Activated CD8-positive, alpha-beta T cell treated with anti-CD3 and anti-CD28 coated beads, Interleukin-2, amount 10 ng/mL, durations not matched to agents 7 days and 5 days (primary cell): ENCODE results near the gene NSUN5. TPM values are rescaled to one million over a fixed set of nuclear protein-coding genes. Genes with fewer than 3 reads are reported as not detected.
A peak's percentile ranks its signal among the peaks of the same experiment; 100 is the strongest.

Source experiments
- ATAC-seq: fragments of 150-1000 bp; cut with Tn5 transposase; one replicate; pipeline ENCODE4 v1.10.0; 2021; ENCODE audit warnings: moderate library complexity
- CTCF ChIA-PET: fragments of 350-600 bp; sonication (Branson Sonifier 250); formaldehyde crosslinking; loops from one replicate; lab custom pipeline; 2021; ENCODE audit warnings: antibody characterized with exemption; lab: Charles Lee
- POLR2A ChIA-PET: fragments of 350-600 bp; sonication (Branson Sonifier 250); formaldehyde crosslinking; loops from one replicate; lab custom pipeline; 2021; ENCODE audit warnings: antibody characterized with exemption; lab: Charles Lee
- DNase-seq: peaks from one replicate; pipeline ENCODE4 v3.0.0-alpha.2; 2020
- H3K27ac Mint-ChIP-seq: one replicate; pipeline ENCODE4 v1.8.0; 2021; ENCODE audit warnings: mild to moderate bottlenecking, mixed read lengths
- H3K27me3 Mint-ChIP-seq: one replicate; pipeline ENCODE4 v1.8.0; 2021; ENCODE audit warnings: low read depth, mixed read lengths
- H3K36me3 Mint-ChIP-seq: one replicate; pipeline ENCODE4 v1.8.0; 2021; ENCODE audit warnings: low read depth, mixed read lengths
- H3K4me1 Mint-ChIP-seq: one replicate; pipeline ENCODE4 v1.8.0; 2021; ENCODE audit warnings: low read depth, mixed read lengths
- H3K4me3 Mint-ChIP-seq: one replicate; pipeline ENCODE4 v1.8.0; 2021; ENCODE audit warnings: mild to moderate bottlenecking, mixed read lengths
- H3K9me3 Mint-ChIP-seq: one replicate; pipeline ENCODE4 v1.8.0; 2022; ENCODE audit warnings: mixed read lengths; ENCODE audit not compliant: insufficient read depth
- total RNA-seq, 2 experiments: library from RNA; stranded (reverse); gene quantifications; one replicate each; pipeline ENCODE4 v1.2.3, GENCODE V29; 2021

Gene NSUN5
- 10 to 100 TPM; 53.6 to 54.1 TPM for total RNA-seq

DNA sequence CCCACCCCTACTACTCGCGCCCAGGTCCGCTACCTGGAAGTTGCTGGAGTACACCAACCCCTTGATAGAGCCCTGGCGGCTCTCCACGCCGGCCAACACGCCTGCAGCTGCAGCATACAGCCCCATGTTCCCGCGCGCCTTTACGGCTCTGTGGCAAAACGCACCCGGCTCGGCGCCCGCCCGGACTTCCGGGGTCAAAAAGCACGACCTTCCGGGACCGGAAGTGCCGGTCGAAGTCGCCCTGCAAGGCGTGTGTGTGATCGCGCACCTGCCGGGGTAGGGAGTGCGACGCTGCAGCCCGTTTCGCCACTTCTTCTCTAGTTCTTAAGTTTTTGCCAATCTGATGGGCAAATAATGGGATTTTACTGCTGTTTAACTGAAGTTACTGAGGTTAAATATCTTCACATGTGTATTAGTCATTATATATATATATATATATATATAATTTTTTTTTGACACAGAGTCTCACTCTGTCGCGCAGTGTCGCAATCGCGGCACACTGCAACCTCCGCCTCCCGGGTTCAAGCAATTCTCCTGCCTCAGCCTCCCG lies at the start of gene NSUN5:
Gene NSUN5 (minus strand): TSS at position 162 of the 550 bp plus-strand sequence. CDS start 36 bp downstream, at position 126.
- Mint-ChIP-seq H3K4me3 (peak within 1 kb of the TSS; percentile 99), H3K36me3 (peaks cover 34% of the 10 kb centered on the region), H3K27ac (peak within 1 kb of the TSS; percentile 96), H3K9me3 (no peaks in the 10 kb centered on the region), H3K4me1 (peaks cover 32% of the 10 kb centered on the region), H3K27me3 (no peaks in the 10 kb centered on the region)
- CTCF ChIA-PET: interaction anchor here (1.6 kb wide), 1 partner anchor 15 kb away, joined by 6 read pairs; no protein-coding TSS in a partner anchor
- POLR2A ChIA-PET: no interaction called here
- ATAC-seq: peak; percentile 98
- DNase-seq: peak; percentile 95

DNA sequence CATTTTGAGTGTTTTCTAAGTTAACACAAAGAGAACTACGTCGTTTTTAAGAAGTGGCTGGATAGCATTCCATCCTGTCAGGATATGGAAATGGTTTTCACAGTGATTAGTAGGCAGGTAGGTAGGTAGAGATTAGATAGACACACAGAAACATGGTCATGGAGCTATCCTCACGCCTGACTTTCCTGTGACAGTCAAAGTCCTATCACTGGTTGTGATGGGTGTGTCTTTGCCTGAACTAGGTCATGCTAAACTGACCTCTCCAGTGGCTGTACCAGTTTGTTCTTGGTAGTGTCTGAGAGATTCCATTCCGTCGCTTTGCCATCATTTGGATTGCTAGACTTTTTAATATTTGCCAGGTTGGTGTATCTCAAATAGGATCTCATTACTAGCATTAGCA lies 47.5 kb upstream of the NSUN5 start:
- Mint-ChIP-seq H3K27me3 (no peaks in the 10 kb centered on the region), H3K36me3 (no peaks in the 10 kb centered on the region), H3K4me3 (no peak overlapping the region), H3K27ac (no peak overlapping the region), H3K4me1 (peaks cover 4% of the 10 kb centered on the region), H3K9me3 (no peaks in the 10 kb centered on the region)
- ChIA-PET CTCF (no interaction called here), POLR2A (interaction anchor here (0.5 kb wide), 1 partner anchor 1026 kb away, joined by 3 read pairs; no protein-coding TSS in a partner anchor)
- ATAC-seq (no peak), DNase-seq (no peak)

DNA sequence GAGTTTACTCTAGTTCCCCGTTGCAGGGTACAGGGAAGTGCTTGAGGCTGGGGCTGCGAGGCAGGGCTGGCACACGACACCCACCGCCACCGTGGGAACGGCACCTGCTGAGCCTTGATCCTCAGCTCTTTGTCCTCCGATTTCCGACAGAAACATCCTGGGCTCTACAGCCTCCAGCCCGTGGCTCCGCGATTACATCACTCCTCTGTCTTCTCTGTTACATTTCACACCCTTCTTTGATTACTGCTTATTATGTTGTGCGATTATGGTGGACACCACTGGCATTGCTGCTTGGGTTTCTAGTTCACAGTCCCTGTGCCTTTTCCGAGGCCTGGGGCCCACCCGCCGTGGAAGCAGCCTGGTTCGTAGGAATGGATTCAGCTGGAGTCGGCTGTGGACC lies 46.2 kb upstream of the NSUN5 start:
- CTCF ChIA-PET: no interaction called here
- no peaks in the 10 kb centered on the region for H3K27me3 Mint-ChIP-seq
- ATAC-seq: no peak
- H3K4me3 Mint-ChIP-seq: no peak overlapping the region
- no peaks in the 10 kb centered on the region for H3K36me3 Mint-ChIP-seq
- no peaks in the 10 kb centered on the region for H3K9me3 Mint-ChIP-seq
- H3K4me1 Mint-ChIP-seq: peaks cover 4% of the 10 kb centered on the region
- POLR2A ChIA-PET: no interaction called here
- no peak for DNase-seq
- no peak overlapping the region for H3K27ac Mint-ChIP-seq

DNA sequence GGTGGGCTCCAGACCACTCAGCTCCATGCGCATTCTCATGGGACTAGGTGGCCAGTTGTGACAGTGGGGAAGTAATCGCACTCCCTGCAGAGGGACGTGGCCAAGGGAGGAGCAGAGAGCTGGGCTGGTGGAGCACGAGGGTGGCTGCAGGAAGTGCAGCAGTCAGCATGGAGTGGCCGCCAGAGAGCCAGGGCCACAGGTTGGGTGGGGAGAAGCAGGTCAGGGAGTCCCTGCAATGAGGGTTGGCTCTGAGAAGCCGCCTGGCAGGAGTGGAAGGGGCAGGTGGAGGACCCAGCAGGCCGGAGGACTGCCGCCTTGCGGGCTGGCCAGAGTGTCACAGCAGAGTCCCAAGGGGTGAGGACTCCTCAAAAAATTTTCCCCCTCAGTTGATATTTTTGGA lies 45.6 kb upstream of the NSUN5 start:
- Mint-ChIP-seq H3K9me3 (no peaks in the 10 kb centered on the region), H3K4me1 (peaks cover 4% of the 10 kb centered on the region), H3K27me3 (no peaks in the 10 kb centered on the region), H3K27ac (no peak overlapping the region), H3K36me3 (no peaks in the 10 kb centered on the region), H3K4me3 (no peak overlapping the region)
- no peak for ATAC-seq
- ChIA-PET POLR2A (no interaction called here), CTCF (no interaction called here)
- DNase-seq: no peak

DNA sequence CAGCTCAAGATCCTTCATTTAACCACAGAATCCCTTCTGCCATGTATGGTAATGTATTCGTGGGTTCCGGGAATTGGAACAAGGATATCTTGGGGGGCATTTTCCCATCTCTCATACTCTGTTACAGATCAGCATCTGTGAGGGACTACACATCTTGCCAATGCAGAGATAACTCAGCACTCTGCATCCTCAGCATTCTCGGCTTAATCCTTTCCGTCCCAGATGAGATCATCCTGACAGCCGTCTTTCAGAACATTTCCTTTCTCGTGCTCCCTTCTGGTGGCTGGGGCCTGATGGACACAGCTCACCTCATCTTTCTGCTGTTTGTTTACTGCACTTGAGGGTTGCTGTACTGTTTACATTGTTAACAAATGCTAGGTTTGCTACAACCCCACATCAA lies 44.6 kb upstream of the NSUN5 start:
- H3K9me3 Mint-ChIP-seq: no peaks in the 10 kb centered on the region
- CTCF ChIA-PET: interaction anchor here (0.9 kb wide), 1 partner anchor 98 kb away, joined by 4 read pairs; no protein-coding TSS in a partner anchor
- DNase-seq (no peak), ATAC-seq (no peak)
- peaks cover 4% of the 10 kb centered on the region for H3K4me1 Mint-ChIP-seq
- H3K4me3 Mint-ChIP-seq: no peak overlapping the region
- no peaks in the 10 kb centered on the region for H3K27me3 Mint-ChIP-seq
- no peak overlapping the region for H3K27ac Mint-ChIP-seq
- no peaks in the 10 kb centered on the region for H3K36me3 Mint-ChIP-seq
- POLR2A ChIA-PET: no interaction called here

DNA sequence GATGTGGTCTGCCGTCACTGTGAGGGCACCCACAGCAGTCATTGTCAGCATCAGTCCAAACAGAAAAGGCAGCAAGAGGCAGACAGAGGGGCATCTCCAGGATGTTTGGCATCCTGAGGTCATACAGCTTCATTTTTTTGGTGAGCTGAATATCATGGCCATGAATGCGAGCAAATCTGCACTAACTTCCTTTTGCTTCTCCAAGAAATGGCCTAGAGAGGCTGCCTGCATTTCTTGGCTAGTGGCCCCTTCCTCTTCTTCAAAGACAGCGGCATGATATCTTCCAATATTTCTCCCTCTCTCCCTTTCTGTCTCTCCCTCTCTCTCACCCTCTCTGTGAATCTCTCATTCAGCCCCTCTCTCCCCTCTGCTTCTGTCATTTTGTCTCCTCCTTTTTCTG lies 44.2 kb upstream of the NSUN5 start:
- Mint-ChIP-seq H3K27ac (no peak overlapping the region), H3K27me3 (no peaks in the 10 kb centered on the region), H3K4me1 (no peaks in the 10 kb centered on the region), H3K4me3 (no peak overlapping the region), H3K9me3 (no peaks in the 10 kb centered on the region), H3K36me3 (no peaks in the 10 kb centered on the region)
- POLR2A ChIA-PET: no interaction called here
- CTCF ChIA-PET: interaction anchor here (0.9 kb wide), 1 partner anchor 99 kb away, joined by 4 read pairs; no protein-coding TSS in a partner anchor
- DNase-seq (no peak), ATAC-seq (no peak)

DNA sequence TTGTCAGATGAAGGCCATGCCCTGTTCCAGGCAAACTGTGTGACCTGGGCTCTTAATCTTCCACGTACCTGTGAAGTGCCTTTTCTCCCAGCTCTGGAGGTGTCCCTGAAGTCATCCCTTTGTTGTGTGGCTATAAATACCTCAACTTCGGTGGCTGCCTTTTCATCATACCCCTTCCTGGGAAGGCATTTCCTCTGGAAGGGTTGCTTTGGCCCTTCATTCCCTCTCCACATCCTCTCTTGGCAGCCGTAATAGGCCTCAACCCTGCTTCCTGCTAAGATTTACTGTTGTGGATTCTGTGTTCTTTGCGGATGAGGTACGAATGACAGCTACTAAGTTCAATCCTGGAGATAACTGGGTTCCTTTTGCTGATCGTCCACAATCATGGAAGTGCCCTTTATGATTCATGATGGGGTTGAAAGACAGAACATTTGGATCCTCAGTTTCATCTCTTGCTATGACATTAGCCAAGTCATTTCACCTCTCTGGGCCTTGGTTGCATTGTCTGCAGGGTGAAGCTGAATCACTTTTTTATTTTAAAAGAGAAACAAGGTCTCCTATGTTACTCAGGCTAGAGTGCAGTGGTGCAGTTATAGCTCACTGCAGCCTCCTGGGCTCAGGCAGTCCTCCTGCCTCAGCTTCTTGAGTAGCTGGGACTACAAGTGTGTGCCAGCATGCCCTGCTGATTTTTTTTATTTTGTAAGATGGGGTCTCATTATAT lies 43.0 kb upstream of the NSUN5 start:
- Mint-ChIP-seq H3K27ac (no peak overlapping the region), H3K9me3 (no peaks in the 10 kb centered on the region), H3K36me3 (no peaks in the 10 kb centered on the region), H3K4me1 (no peaks in the 10 kb centered on the region), H3K27me3 (no peaks in the 10 kb centered on the region), H3K4me3 (no peak overlapping the region)
- ATAC-seq: no peak
- CTCF ChIA-PET: no interaction called here
- POLR2A ChIA-PET: no interaction called here
- DNase-seq: no peak

DNA sequence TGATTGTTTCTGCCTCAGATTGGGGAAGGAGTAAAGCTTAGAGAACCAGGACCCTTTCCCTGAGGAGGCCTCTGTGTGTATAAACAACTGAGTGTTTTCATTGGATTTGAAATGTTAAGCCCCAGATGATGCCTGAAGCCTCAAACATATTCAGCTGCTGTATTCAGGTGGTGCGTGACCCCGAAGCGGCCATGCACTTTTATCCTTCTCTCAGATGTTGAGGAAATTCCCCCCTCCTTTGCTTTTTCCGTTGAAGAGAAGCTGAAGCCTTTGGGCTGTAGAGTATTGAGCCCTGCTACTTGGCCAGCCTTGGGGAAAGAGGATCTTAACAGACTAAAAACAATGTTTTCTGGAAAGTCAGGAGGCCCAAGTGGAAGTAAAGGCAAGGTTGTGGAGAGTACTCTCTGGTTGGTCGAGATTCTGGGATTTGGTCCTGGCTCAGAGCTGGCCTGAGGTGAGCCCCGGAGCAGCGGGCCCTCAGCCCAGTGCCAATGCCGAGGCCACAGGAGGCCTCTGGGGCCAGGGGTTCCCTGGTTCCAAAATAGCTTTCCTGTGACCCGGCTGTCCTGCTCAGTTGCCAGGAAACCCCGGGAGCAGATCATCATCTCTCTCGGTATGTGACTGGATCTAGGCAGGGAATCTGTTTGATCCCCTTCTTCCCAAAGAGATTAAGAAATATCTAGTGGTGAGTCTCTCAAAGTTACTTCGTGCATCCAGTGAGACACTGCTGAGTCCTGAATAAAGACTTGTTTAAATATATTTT lies 41.9 kb upstream of the NSUN5 start:
- POLR2A ChIA-PET: interaction anchor here (0.7 kb wide), 1 partner anchor 374 kb away, joined by 3 read pairs; no protein-coding TSS in a partner anchor
- DNase-seq (no peak), ATAC-seq (no peak)
- Mint-ChIP-seq H3K27me3 (no peaks in the 10 kb centered on the region), H3K4me1 (no peaks in the 10 kb centered on the region), H3K9me3 (no peaks in the 10 kb centered on the region), H3K4me3 (no peak overlapping the region), H3K36me3 (no peaks in the 10 kb centered on the region), H3K27ac (no peak overlapping the region)
- CTCF ChIA-PET: interaction anchor here (0.6 kb wide), 1 partner anchor 1498 kb away, joined by 3 read pairs; no protein-coding TSS in a partner anchor

DNA sequence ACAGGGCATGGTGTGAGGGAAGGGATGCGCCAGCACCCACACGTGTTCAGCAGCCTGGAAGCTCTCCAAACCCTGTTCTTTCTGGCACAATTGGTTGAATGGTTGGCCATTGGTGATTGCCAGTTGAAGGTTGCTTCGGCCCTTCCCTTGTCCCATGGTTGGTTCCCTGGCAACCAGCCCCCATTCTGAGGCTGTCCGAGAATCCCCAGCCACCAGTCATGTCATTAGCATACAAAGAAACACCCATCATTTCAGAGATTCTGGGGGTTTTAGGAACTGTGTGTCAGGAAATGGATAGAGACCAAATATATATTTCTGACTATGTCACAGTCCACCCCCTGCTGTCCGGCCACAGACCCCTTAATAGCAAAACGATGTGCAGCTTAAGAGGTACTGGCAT lies 41.1 kb upstream of the NSUN5 start:
- Mint-ChIP-seq H3K27me3 (no peaks in the 10 kb centered on the region), H3K4me3 (no peak overlapping the region), H3K27ac (no peak overlapping the region), H3K36me3 (no peaks in the 10 kb centered on the region), H3K9me3 (no peaks in the 10 kb centered on the region), H3K4me1 (no peaks in the 10 kb centered on the region)
- no peak for DNase-seq
- ChIA-PET POLR2A (interaction anchor here (0.7 kb wide), 1 partner anchor 375 kb away, joined by 3 read pairs; no protein-coding TSS in a partner anchor), CTCF (no interaction called here)
- no peak for ATAC-seq

DNA sequence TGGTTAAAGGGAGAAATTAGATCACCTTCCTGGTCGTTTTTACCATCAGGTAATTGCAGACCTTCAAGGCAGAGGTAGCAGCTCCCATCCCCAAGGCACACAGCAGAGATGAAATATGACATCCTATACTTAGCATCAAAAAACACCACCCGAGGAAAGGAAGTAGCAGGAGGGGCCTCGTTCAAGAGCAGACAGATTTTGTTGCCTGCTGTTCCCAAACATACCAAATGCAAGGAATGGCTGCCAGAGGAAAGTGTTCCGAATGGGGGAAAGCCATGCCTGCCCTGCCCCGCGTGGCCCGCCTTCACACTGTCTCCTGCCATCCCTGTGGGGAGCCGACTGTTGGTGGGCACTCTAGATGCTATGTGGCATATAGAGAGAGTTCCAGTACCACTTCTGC lies 37.3 kb upstream of the NSUN5 start:
- no peaks in the 10 kb centered on the region for H3K4me1 Mint-ChIP-seq
- POLR2A ChIA-PET: no interaction called here

DNA sequence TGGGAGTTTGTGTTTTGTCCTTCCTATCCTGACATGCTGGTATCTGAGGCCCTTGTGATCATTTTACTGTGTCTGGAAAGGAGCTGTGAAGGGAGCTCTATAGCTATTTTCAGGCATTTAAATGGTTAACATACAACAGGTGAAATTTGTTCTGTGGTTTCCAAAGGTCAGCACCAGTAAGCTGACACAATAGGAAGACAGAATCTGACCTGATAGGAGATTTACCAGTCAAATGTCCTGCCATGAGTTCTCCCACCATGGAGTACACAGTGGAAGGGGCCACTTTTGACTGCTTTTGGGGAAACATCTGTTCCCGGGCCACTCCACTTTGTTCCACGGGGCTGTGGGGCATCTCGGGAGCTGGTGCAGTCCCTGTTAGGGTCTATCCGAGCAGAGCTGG lies 36.9 kb upstream of the NSUN5 start:
- Mint-ChIP-seq H3K4me1 (no peaks in the 10 kb centered on the region), H3K27ac (no peak overlapping the region), H3K36me3 (no peaks in the 10 kb centered on the region), H3K4me3 (no peak overlapping the region), H3K27me3 (peaks cover 2% of the 10 kb centered on the region), H3K9me3 (no peaks in the 10 kb centered on the region)
- ChIA-PET CTCF (no interaction called here), POLR2A (no interaction called here)
- DNase-seq (no peak), ATAC-seq (no peak)

More for the DNA sequence above, 37.3 kb upstream of the NSUN5 start:
- CTCF ChIA-PET: no interaction called here
- DNase-seq: no peak
- peaks cover 2% of the 10 kb centered on the region for H3K27me3 Mint-ChIP-seq
- no peak overlapping the region for H3K4me3 Mint-ChIP-seq
- ATAC-seq: no peak
- H3K9me3 Mint-ChIP-seq: no peaks in the 10 kb centered on the region
- H3K27ac Mint-ChIP-seq: no peak overlapping the region
- H3K36me3 Mint-ChIP-seq: no peaks in the 10 kb centered on the region
